Measurements from ENCODE around the gene RIT1.

DNA sequence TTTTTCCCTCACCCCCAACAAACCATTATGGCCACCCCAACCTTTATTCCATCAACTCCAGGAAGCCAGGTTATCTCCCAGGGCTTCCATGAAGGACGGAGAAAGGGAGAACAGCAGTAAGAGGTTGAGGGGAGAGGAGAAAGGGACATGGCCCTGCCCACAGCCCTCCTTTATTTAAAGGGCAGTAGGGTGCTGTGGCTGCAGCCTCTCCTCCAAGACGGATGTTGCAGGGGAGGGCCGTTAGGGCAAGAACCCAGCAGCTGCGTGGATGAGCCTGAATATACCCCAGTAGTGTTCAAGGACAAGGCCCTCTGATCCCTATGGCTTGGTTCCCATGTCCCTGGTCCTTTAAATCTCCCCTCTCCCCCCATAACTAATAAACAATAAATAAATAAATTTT, 36.1 kb upstream of the RIT1 start:
- no peak for TF ChIP-seq EZH2 (IDR thresholded peaks at IDR 0.05; ENCODE audit: insufficient read depth, poor library complexity, severe bottlenecking)
- no peak for TF ChIP-seq EZH2phosphoT487 (IDR thresholded peaks at IDR 0.05; ENCODE audit: insufficient read depth, low read depth)

All from GM23248 (cell line).